GM06990 (cell line): ENCODE results near the gene PDE1C.
A peak's percentile ranks its signal among the peaks of the same experiment; 100 is the strongest.

ENCODE experiments used
- DNase-seq: peaks from one replicate; pipeline ENCODE4 v3.0.0-alpha.2; 2011; ENCODE audit not compliant: insufficient read length; ENCODE audit errors: extremely low read depth
- H3K27me3 ChIP-seq: replicated peaks from 2 replicates; pipeline ENCODE4 v1.6.0; 2011; ENCODE audit warnings: low read length; ENCODE audit not compliant: control insufficient read depth, insufficient read depth
- H3K36me3 ChIP-seq: 2 replicates; pipeline ENCODE4 v1.5.1; 2011; ENCODE audit warnings: low read length; ENCODE audit not compliant: control insufficient read depth, insufficient read depth
- H3K4me3 ChIP-seq: replicated peaks from 2 replicates; pipeline ENCODE4 v1.5.1; 2011; ENCODE audit warnings: low read depth, mild to moderate bottlenecking, control low read depth, low read length
- CTCF ChIP-seq: IDR thresholded peaks from 2 replicates; pipeline ENCODE4 v1.5.1; 2011; ENCODE audit warnings: low read length, control low read depth, mild to moderate bottlenecking, inconsistent platforms; ENCODE audit not compliant: insufficient read depth, poor library complexity, severe bottlenecking

Gene PDE1C

GRCh38 chr7:31885171-31885570 is 185.0 kb downstream of the PDE1C start:
- no peak for DNase-seq
- no peaks in the 10 kb centered on the region for H3K27me3 ChIP-seq
- no peak for TF ChIP-seq CTCF

GRCh38 chr7:31883761-31884164 is 186.4 kb downstream of the PDE1C start:
- H3K4me3 ChIP-seq = no peak overlapping the region
- H3K27me3 ChIP-seq = no peaks in the 10 kb centered on the region
- DNase-seq = peak; percentile 68
- no peak for TF ChIP-seq CTCF
- no peaks in the 10 kb centered on the region for H3K36me3 ChIP-seq

More at GRCh38 chr7:31885171-31885570, 185.0 kb downstream of the PDE1C start:
- Histone ChIP-seq H3K4me3 (no peak overlapping the region), H3K36me3 (no peaks in the 10 kb centered on the region)

GRCh38 chr7:31882187-31882586 is 188.0 kb downstream of the PDE1C start:
- DNase-seq = no peak

GRCh38 chr7:31878875-31879274 is 191.3 kb downstream of the PDE1C start:
- H3K4me3 ChIP-seq = no peak overlapping the region
- no peaks in the 10 kb centered on the region for H3K36me3 ChIP-seq
- TF ChIP-seq CTCF = no peak
- DNase-seq = no peak
- H3K27me3 ChIP-seq = no peaks in the 10 kb centered on the region

More at GRCh38 chr7:31882187-31882586, 188.0 kb downstream of the PDE1C start:
- Histone ChIP-seq H3K27me3 (no peaks in the 10 kb centered on the region), H3K36me3 (no peaks in the 10 kb centered on the region), H3K4me3 (no peak overlapping the region)
- peak; percentile 6 for TF ChIP-seq CTCF

GRCh38 chr7:31875424-31875823 is 194.8 kb downstream of the PDE1C start:
- Histone ChIP-seq H3K27me3 (no peaks in the 10 kb centered on the region), H3K36me3 (no peaks in the 10 kb centered on the region), H3K4me3 (no peak overlapping the region)
- no peak for DNase-seq
- TF ChIP-seq CTCF = no peak
